ENCODE measurements around the gene DTNBP1.

Gene DTNBP1

GRCh38 chr6:15621203-15622044 lies 41.4 kb downstream of the DTNBP1 start:
- in situ Hi-C loops (cut with MboI; ENCODE audit: low pct_unique_long_range_greater_than_20kb, low sequenced_read_pairs, unreplicated experiment), result no loop called here
- TF ChIP-seq CTCF (IDR thresholded peaks at IDR 0.05; ENCODE audit: extremely low read depth, insufficient read depth, missing control alignments), result no peak
- DNase-seq (ENCODE audit: low spot score), result peak; percentile 17

DNA sequence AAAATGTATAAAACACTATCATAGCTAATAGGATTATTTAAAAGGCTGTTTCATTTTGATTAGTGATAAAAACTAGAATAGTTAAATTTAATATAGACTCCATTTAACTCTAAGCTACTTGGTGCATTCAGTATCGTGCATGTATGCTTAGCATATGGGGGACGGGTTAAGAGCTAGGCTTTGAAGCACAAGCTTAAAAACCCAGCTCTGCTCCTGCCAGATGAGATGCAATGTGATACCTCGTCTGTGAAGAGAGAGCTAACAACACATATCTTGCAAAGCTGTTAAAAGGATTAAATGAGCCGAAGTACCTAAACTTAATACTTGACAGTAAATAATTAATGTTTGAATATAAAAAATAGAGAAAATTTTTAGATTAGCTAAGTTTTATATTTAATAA lies 42.2 kb downstream of the DTNBP1 start:
- no peak for TF ChIP-seq CTCF (IDR thresholded peaks at IDR 0.05; ENCODE audit: extremely low read depth, insufficient read depth, missing control alignments)
- no peak for DNase-seq (ENCODE audit: low spot score)
- in situ Hi-C loops (cut with MboI; ENCODE audit: low pct_unique_long_range_greater_than_20kb, low sequenced_read_pairs, unreplicated experiment), result no loop called here

GRCh38 chr6:15619330-15619729 lies 43.5 kb downstream of the DTNBP1 start:
- no peak for TF ChIP-seq CTCF (IDR thresholded peaks at IDR 0.05; ENCODE audit: extremely low read depth, insufficient read depth, missing control alignments)
- in situ Hi-C loops (cut with MboI; ENCODE audit: low pct_unique_long_range_greater_than_20kb, low sequenced_read_pairs, unreplicated experiment), result no loop called here
- DNase-seq (ENCODE audit: low spot score), result no peak

- no peak for TF ChIP-seq CTCF (IDR thresholded peaks at IDR 0.05; ENCODE audit: extremely low read depth, insufficient read depth, missing control alignments)
- DNase-seq (ENCODE audit: low spot score), result no peak
- in situ Hi-C loops (cut with MboI; ENCODE audit: low pct_unique_long_range_greater_than_20kb, low sequenced_read_pairs, unreplicated experiment), result no loop called here
Measured at GRCh38 chr6:15618685-15619084, 44.1 kb downstream of the DTNBP1 start.

DNA sequence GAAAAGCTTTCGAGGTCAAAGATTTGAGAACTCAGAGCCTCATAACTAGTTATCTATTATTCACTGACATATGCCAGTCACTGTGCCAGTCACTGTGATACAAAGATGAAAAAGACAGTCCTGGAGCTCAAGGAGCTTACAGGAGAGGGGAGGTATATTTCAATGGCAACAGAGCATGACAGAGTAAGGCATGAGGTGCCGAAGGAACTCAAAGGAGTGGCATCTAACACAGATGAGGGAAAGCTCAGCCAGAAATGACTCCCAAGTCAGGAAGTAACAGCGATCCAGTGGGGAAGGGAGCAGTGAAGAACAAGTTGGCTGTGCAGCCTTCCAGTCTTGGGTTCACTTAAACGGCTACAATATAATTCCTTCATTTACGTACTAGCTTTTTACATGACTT lies 46.6 kb downstream of the DTNBP1 start:
- in situ Hi-C loops (cut with MboI; ENCODE audit: low pct_unique_long_range_greater_than_20kb, low sequenced_read_pairs, unreplicated experiment), result no loop called here
- no peak for DNase-seq (ENCODE audit: low spot score)
- TF ChIP-seq CTCF (IDR thresholded peaks at IDR 0.05; ENCODE audit: extremely low read depth, insufficient read depth, missing control alignments), result no peak

DNA sequence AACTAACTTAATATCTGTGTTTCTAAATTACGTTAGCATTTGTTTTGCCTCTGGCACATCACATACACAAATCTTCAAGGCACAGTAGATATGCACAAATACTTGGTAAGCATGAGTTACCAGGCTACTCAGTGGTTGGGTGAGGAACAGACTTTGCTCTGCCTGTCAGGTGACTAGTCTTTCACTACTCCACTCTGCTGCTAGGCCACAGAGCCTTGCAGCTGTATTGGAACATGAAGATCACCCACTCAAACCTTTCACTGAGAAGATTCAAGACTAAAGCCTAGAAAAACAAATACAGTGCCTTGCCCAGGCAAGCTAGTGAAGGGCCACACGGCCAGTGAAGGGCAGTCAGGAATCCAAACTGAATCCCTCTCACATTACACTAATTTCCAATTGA lies 47.0 kb downstream of the DTNBP1 start:
- DNase-seq (ENCODE audit: low spot score), result peak; percentile 18
- no peak for TF ChIP-seq CTCF (IDR thresholded peaks at IDR 0.05; ENCODE audit: extremely low read depth, insufficient read depth, missing control alignments)
- in situ Hi-C loops (cut with MboI; ENCODE audit: low pct_unique_long_range_greater_than_20kb, low sequenced_read_pairs, unreplicated experiment), result no loop called here

All from GM13977 (cell line).